ENCODE data around the gene ATXN7L3B.

The ATXN7L3B gene

DNA sequence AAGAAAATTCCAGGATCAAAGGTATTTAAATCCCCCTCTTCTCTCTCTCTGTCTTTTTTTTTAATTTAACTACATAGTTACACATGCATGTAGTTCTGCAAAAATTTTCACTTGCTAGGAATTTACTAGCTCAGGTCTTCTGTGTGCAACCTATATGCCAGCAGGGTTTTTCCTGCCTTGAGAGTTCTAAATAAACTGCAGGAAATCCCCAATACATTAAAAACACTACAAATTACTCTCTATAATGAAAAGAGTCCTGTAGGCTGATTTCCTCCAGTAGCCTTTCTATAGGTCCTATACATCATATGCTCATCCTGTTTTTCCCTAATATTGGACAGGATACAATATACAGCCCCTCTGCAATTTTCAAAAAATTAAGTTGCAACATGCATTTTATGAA lies 27.7 kb upstream of the ATXN7L3B start:
- no peak overlapping the region for H3K27ac ChIP-seq
- TF ChIP-seq, protein P1, sequence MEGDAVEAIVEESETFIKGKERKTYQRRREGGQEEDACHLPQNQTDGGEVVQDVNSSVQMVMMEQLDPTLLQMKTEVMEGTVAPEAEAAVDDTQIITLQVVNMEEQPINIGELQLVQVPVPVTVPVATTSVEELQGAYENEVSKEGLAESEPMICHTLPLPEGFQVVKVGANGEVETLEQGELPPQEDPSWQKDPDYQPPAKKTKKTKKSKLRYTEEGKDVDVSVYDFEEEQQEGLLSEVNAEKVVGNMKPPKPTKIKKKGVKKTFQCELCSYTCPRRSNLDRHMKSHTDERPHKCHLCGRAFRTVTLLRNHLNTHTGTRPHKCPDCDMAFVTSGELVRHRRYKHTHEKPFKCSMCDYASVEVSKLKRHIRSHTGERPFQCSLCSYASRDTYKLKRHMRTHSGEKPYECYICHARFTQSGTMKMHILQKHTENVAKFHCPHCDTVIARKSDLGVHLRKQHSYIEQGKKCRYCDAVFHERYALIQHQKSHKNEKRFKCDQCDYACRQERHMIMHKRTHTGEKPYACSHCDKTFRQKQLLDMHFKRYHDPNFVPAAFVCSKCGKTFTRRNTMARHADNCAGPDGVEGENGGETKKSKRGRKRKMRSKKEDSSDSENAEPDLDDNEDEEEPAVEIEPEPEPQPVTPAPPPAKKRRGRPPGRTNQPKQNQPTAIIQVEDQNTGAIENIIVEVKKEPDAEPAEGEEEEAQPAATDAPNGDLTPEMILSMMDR (conservative IDR thresholded peaks at IDR 0.05): no peak
- TF ChIP-seq ZFX (IDR thresholded peaks at IDR 0.05): no peak

GRCh38 chr12:74514098-74514872 lies 23.4 kb upstream of the ATXN7L3B start:
- H3K27ac ChIP-seq: no peak overlapping the region
- no peak for TF ChIP-seq ZFX (IDR thresholded peaks at IDR 0.05)
- TF ChIP-seq, protein P1 (conservative IDR thresholded peaks at IDR 0.05): no peak

- no peak for TF ChIP-seq ZFX (IDR thresholded peaks at IDR 0.05)
- TF ChIP-seq, protein P1 (conservative IDR thresholded peaks at IDR 0.05): no peak
- H3K27ac ChIP-seq: no peak overlapping the region
These were observed 21.8 kb upstream of the ATXN7L3B start for GRCh38 chr12:74515849-74516248.

- no peak overlapping the region for H3K27ac ChIP-seq
- TF ChIP-seq, protein P1 (conservative IDR thresholded peaks at IDR 0.05): no peak
- TF ChIP-seq ZFX (IDR thresholded peaks at IDR 0.05): no peak
These were observed 11.1 kb upstream of the ATXN7L3B start for GRCh38 chr12:74526535-74526934.

DNA sequence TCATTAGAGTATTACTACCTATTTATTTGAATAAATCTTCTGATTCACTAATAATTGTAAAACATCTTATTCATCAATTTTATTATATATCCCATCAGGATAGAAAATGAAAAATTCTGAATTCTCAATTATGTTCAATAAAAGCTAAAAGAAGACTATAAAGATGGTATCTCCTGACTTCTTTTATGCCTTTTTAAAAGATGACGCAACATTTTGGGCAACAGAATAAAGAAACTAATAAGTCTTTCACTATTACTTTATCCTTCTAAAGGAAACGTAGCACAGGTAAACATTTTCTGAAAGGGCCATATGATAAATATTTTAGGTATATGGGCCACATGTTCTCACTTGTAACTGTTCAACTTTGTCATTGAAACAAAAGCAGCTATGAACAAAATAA lies 10.1 kb upstream of the ATXN7L3B start:
- no peak overlapping the region for H3K27ac ChIP-seq
- TF ChIP-seq, protein P1 (conservative IDR thresholded peaks at IDR 0.05): no peak
- TF ChIP-seq ZFX (IDR thresholded peaks at IDR 0.05): no peak

DNA sequence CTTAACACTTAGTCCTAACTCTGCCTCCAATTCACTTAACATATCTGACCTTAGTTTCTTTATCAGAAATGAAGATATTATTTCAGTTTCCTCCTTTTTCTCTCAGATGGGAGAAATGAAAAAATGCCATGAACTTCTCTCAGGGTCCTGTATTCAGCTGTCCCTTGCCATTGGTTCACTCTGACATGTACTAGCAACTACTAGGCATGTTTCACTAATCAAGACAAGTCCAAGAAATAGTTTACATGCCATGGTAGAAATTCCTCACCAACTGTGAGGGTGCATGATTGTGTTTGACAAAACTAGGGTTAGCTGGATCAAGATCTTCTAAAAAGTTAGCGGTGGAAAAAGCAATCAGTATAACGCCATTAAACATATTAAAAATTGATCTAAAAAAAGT lies 7.0 kb upstream of the ATXN7L3B start:
- H3K27ac ChIP-seq: no peak overlapping the region
- TF ChIP-seq, protein P1 (conservative IDR thresholded peaks at IDR 0.05): no peak
- TF ChIP-seq ZFX (IDR thresholded peaks at IDR 0.05): no peak

- no peak overlapping the region for H3K27ac ChIP-seq
- no peak for TF ChIP-seq ZFX (IDR thresholded peaks at IDR 0.05)
- TF ChIP-seq, protein P1 (conservative IDR thresholded peaks at IDR 0.05): no peak
These were observed 2.1 kb upstream of the ATXN7L3B start for GRCh38 chr12:74535536-74535935.
